HepG2 (cell line): ENCODE measurements around the gene CYSTM1. TPM values are rescaled to one million over a fixed set of nuclear protein-coding genes. Genes with fewer than 3 reads are reported as not detected.

ENCODE experiments used
- KDM5B ChIP-seq: sonication (generic); formaldehyde crosslinking; IDR thresholded peaks from 2 replicates; pipeline ENCODE4 v1.4.0; 2020; ENCODE audit warnings: missing genetic modification reagents, mild to moderate bottlenecking, borderline replicate concordance
- NFYB ChIP-seq: sonication (generic); formaldehyde crosslinking; IDR thresholded peaks from 2 replicates; pipeline ENCODE4 v1.4.0; 2020; ENCODE audit warnings: missing genetic modification reagents
- PAWR ChIP-seq: sonication (generic); formaldehyde crosslinking; IDR thresholded peaks from 2 replicates; pipeline ENCODE4 v1.4.0; 2020; ENCODE audit warnings: missing genetic modification reagents, mild to moderate bottlenecking, borderline replicate concordance
- polyA plus RNA-seq, 8 experiments: library from polyadenylated mRNA; depleted of rRNA in 3 of 8; stranded (reverse) in 7 of 8; unstranded in 1 of 8; fragments of >200 nt; fragmentation: Illumina TruSeq in 4 of 8; extraction: Trizol in 4 of 8; gene quantifications; 2 replicates each; pipeline versions ENCODE4 v1.2.1 to v1.2.3, GENCODE V29; 2011 to 2016; ENCODE audit warnings: low read depth in 4 of 8, missing spikeins in 1 of 8, mixed read lengths in 1 of 8; ENCODE audit not compliant: insufficient read depth in 1 of 8
- total RNA-seq, 5 experiments: library from RNA; depleted of rRNA; stranded (reverse); fragments of >200 nt; fragmentation: Illumina TruSeq; extraction: Trizol; gene quantifications; 2 replicates each; pipeline ENCODE4 v1.2.3, GENCODE V29; 2016; ENCODE audit warnings: low read depth in 1 of 5
- TF ChIP-seq, protein P1 (sequence below): sonication (generic); formaldehyde crosslinking; IDR thresholded peaks from one replicate; pipeline ENCODE4 v1.5.1; 2020; ENCODE audit warnings: mild to moderate bottlenecking, missing genetic modification reagents; ENCODE audit errors: not compliant biosample characterization
- TF ChIP-seq, protein P2 (sequence below): sonication (generic); formaldehyde crosslinking; IDR thresholded peaks from 2 replicates; pipeline ENCODE4 v1.4.0; 2020; ENCODE audit warnings: mild to moderate bottlenecking, missing genetic modification reagents, borderline replicate concordance
- TF ChIP-seq, protein P3 (sequence below): sonication (generic); formaldehyde crosslinking; IDR thresholded peaks from 2 replicates; pipeline ENCODE4 v1.8.1; 2023; ENCODE audit warnings: mild to moderate bottlenecking, moderate library complexity, missing genetic modification reagents

CYSTM1 gene
- total and polyA plus RNA-seq, 2 of the 13 experiments (the other 11 are each of a cell fraction or from before 2014, with no cell fraction given): 40.0 to 73.4 TPM

DNA sequence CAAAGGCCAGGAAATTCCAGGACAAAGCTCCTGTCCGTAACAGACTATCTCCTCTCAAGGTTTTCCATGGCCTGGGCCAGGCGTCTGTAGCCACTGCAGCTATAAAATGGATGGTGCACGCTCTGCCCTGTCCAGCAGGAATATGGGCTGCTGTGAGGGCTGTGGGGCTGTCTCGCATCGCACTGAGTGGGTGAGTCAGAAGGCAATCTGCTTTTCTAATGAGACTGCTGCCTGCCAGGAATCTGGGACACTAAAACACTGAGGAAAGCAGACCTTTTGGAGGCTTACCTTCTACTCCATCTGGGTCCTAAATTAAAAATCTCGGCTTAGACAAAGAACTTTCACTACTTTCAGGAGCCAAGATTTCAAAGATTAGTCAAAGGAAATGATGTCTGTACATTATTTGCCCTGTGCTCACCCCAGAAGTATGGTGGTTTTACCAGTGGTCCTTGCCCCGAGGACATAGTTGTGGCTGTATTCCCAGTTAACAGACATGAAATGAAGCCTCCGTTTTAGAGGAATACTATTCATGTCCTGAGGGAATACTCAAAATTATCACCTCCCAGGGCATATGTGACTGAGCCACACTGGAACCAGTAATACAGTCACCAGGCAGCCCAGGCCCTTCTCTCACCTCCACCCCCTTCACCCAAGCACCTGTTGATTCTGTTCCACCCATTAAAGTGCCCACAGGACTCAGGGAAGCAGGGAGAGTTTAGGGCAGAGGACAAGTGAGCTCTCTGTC lies 71.6 kb downstream of the CYSTM1 start (continued):
- TF ChIP-seq, protein P1, sequence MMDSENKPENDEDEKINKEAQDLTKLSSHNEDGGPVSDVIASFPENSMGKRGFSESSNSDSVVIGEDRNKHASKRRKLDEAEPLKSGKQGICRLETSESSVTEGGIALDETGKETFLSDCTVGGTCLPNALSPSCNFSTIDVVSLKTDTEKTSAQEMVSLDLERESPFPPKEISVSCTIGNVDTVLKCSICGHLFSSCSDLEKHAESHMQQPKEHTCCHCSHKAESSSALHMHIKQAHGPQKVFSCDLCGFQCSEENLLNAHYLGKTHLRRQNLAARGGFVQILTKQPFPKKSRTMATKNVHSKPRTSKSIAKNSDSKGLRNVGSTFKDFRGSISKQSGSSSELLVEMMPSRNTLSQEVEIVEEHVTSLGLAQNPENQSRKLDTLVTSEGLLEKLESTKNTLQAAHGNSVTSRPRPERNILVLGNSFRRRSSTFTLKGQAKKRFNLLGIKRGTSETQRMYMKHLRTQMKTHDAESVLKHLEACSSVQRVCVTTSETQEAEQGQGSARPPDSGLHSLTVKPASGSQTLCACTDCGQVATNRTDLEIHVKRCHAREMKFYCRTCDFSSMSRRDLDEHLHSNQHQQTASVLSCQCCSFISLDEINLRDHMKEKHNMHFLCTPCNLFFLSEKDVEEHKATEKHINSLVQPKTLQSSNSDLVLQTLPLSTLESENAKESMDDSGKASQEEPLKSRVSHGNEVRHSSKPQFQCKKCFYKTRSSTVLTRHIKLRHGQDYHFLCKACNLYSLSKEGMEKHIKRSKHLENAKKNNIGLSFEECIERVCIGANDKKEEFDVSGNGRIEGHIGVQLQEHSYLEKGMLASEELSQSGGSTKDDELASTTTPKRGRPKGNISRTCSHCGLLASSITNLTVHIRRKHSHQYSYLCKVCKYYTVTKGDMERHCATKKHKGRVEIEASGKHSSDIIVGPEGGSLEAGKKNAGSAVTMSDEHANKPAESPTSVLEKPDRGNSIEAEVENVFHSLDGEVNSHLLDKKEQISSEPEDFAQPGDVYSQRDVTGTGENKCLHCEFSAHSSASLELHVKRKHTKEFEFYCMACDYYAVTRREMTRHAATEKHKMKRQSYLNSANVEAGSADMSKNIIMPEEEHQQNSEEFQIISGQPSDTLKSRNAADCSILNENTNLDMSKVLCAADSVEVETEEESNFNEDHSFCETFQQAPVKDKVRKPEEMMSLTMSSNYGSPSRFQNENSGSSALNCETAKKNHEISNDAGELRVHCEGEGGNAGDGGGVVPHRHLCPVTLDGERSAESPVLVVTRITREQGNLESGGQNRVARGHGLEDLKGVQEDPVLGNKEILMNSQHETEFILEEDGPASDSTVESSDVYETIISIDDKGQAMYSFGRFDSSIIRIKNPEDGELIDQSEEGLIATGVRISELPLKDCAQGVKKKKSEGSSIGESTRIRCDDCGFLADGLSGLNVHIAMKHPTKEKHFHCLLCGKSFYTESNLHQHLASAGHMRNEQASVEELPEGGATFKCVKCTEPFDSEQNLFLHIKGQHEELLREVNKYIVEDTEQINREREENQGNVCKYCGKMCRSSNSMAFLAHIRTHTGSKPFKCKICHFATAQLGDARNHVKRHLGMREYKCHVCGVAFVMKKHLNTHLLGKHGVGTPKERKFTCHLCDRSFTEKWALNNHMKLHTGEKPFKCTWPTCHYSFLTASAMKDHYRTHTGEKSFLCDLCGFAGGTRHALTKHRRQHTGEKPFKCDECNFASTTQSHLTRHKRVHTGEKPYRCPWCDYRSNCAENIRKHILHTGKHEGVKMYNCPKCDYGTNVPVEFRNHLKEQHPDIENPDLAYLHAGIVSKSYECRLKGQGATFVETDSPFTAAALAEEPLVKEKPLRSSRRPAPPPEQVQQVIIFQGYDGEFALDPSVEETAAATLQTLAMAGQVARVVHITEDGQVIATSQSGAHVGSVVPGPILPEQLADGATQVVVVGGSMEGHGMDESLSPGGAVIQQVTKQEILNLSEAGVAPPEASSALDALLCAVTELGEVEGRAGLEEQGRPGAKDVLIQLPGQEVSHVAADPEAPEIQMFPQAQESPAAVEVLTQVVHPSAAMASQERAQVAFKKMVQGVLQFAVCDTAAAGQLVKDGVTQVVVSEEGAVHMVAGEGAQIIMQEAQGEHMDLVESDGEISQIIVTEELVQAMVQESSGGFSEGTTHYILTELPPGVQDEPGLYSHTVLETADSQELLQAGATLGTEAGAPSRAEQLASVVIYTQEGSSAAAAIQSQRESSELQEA (CRISPR knock-in tag): no peak
- TF ChIP-seq, protein P2, sequence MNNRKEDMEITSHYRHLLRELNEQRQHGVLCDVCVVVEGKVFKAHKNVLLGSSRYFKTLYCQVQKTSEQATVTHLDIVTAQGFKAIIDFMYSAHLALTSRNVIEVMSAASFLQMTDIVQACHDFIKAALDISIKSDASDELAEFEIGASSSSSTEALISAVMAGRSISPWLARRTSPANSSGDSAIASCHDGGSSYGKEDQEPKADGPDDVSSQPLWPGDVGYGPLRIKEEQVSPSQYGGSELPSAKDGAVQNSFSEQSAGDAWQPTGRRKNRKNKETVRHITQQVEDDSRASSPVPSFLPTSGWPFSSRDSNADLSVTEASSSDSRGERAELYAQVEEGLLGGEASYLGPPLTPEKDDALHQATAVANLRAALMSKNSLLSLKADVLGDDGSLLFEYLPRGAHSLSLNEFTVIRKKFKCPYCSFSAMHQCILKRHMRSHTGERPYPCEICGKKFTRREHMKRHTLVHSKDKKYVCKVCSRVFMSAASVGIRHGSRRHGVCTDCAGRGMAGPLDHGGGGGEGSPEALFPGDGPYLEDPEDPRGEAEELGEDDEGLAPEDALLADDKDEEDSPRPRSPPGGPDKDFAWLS (CRISPR knock-in tag): no peak
- TF ChIP-seq NFYB (CRISPR knock-in tag) (no peak), PAWR (CRISPR knock-in tag) (no peak), KDM5B (no peak)
- TF ChIP-seq, protein P3, sequence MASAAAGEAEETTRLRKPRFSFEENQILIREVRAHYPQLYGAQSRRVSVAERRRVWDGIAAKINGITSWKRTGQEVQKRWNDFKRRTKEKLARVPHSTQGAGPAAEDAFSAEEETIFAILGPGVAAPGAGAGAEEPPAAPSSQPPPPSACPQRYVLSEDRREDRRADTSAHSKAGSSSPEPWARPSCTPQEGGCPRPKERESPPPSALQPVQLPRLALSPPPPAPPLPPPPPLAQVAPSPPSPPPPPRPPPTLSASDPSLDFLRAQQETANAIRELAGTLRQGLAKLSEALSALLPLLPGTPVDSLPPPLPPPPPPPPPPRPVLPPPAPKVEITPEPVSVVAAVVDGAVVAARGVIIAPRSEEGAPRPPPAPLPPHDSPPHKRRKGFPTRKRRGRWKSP (CRISPR knock-in tag): no peak
